Measurements from ENCODE around the gene P2RX7. TPM values are rescaled to one million over a fixed set of nuclear protein-coding genes. Genes with fewer than 3 reads are reported as not detected.
A peak's percentile ranks its signal among the peaks of the same experiment; 100 is the strongest.

Gene P2RX7
- total RNA-seq, 1 donor from 2014 or later: 0.82 TPM

DNA sequence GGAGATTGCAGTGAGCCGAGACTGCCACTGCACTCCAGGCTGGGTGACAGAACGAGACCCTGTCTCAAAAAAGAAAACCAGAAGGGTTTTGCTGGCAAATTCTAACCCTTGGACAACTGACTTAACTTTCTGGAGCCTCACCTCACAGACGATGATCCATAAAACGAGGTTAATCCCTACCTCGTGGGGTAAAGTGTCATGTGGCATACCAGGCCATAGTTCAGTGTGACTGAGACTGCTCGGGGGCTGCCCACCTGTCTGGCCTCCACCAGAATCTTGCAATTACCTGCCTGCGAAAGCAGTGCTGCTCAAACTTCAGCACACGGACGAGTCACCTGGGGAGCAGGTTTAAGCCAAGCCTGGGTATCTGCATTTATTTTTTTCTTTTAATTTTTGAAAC is 104.1 kb downstream of the P2RX7 start:
- Mint-ChIP-seq H3K4me1 (ENCODE audit: unreplicated experiment) (peaks cover 36% of the 10 kb centered on the region), H3K27me3 (ENCODE audit: unreplicated experiment) (peaks cover 9% of the 10 kb centered on the region), H3K4me3 (ENCODE audit: unreplicated experiment) (no peak overlapping the region), H3K36me3 (ENCODE audit: low read depth, unreplicated experiment) (peaks cover 18% of the 10 kb centered on the region), H3K27ac (ENCODE audit: unreplicated experiment) (no peak overlapping the region), H3K9me3 (ENCODE audit: unreplicated experiment) (no peaks in the 10 kb centered on the region)
- TF ChIP-seq, protein P1, sequence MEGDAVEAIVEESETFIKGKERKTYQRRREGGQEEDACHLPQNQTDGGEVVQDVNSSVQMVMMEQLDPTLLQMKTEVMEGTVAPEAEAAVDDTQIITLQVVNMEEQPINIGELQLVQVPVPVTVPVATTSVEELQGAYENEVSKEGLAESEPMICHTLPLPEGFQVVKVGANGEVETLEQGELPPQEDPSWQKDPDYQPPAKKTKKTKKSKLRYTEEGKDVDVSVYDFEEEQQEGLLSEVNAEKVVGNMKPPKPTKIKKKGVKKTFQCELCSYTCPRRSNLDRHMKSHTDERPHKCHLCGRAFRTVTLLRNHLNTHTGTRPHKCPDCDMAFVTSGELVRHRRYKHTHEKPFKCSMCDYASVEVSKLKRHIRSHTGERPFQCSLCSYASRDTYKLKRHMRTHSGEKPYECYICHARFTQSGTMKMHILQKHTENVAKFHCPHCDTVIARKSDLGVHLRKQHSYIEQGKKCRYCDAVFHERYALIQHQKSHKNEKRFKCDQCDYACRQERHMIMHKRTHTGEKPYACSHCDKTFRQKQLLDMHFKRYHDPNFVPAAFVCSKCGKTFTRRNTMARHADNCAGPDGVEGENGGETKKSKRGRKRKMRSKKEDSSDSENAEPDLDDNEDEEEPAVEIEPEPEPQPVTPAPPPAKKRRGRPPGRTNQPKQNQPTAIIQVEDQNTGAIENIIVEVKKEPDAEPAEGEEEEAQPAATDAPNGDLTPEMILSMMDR (IDR thresholded peaks at IDR 0.05; ENCODE audit: unreplicated experiment): no peak
- DNase-seq (ENCODE audit: low spot score): no peak

DNA sequence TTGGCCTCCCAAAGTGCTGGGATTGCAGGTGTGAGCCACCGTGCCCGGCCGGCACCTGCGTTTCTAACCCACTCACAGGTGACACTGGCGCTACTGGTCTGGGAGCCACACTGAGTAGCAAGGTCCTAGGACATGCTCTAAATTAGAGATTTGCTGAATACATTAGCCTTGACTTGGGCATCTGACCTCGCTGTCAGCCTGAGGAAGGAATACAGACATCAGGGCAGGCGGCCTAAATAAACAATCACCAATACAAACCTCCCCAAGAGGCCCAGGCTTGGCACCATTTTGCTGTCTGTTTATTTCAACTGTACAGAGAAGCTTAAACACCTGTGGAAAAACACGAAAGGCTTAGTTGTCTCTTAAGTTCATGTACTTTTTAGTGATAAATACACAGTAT is 104.7 kb downstream of the P2RX7 start:
- peak overlapping the region; percentile 61 for H3K27ac Mint-ChIP-seq (ENCODE audit: unreplicated experiment)
- TF ChIP-seq, protein P1 (IDR thresholded peaks at IDR 0.05; ENCODE audit: unreplicated experiment): no peak
- peaks cover 36% of the 10 kb centered on the region for H3K4me1 Mint-ChIP-seq (ENCODE audit: unreplicated experiment)
- H3K9me3 Mint-ChIP-seq (ENCODE audit: unreplicated experiment): no peaks in the 10 kb centered on the region
- DNase-seq (ENCODE audit: low spot score): no peak
- peak overlapping the region; percentile 42 for H3K4me3 Mint-ChIP-seq (ENCODE audit: unreplicated experiment)
- H3K36me3 Mint-ChIP-seq (ENCODE audit: low read depth, unreplicated experiment): peaks cover 18% of the 10 kb centered on the region
- H3K27me3 Mint-ChIP-seq (ENCODE audit: unreplicated experiment): peaks cover 9% of the 10 kb centered on the region

Other genes starting within 250 kb of the P2RX7 start
- gene SPPL3, start 228.5 kb upstream of the P2RX7 start, total RNA-seq (ENCODE audit: unreplicated experiment): 55.4 TPM
- gene HNF1A, start 154.3 kb upstream of the P2RX7 start, total RNA-seq (ENCODE audit: unreplicated experiment): not detected
- gene C12orf43, start 116.4 kb upstream of the P2RX7 start, total RNA-seq (ENCODE audit: unreplicated experiment): 20.2 TPM
- gene OASL, start 93.6 kb upstream of the P2RX7 start, total RNA-seq (ENCODE audit: unreplicated experiment): not detected
- 20.0 TPM for gene P2RX4, start 77.3 kb downstream of the P2RX7 start, total RNA-seq (ENCODE audit: unreplicated experiment)
- gene CAMKK2, start 163.8 kb downstream of the P2RX7 start, total RNA-seq (ENCODE audit: unreplicated experiment): 44.5 TPM
- 68.7 TPM for gene ANAPC5, start 219.5 kb downstream of the P2RX7 start, total RNA-seq (ENCODE audit: unreplicated experiment)